KMS-11 (cell line): ENCODE measurements around the gene FILIP1.

Experiments
- H2AFZ ChIP-seq: fragments of 200-600 bp; sonication (generic); 2 replicates; pipeline ENCODE4 v1.6.1; 2016; ENCODE audit warnings: antibody characterized with exemption, mixed run types, low read depth
- H3K27ac ChIP-seq: fragments of 200-600 bp; sonication (generic); 2 replicates; pipeline ENCODE4 v1.6.1; 2016; ENCODE audit warnings: mild to moderate bottlenecking, mixed run types
- H3K27me3 ChIP-seq: fragments of 200-600 bp; sonication (generic); 2 replicates; pipeline ENCODE4 v1.6.1; 2017; ENCODE audit warnings: mild to moderate bottlenecking, low read depth, mixed run types, moderate library complexity; ENCODE audit not compliant: insufficient read depth
- H3K36me3 ChIP-seq: fragments of 200-600 bp; sonication (generic); 2 replicates; pipeline ENCODE4 v1.6.1; 2017; ENCODE audit warnings: mild to moderate bottlenecking, mixed run types; ENCODE audit not compliant: insufficient read depth
- H3K4me1 ChIP-seq: fragments of 200-600 bp; sonication (generic); 2 replicates; pipeline ENCODE4 v1.6.1; 2016; ENCODE audit warnings: mild to moderate bottlenecking, low read depth, mixed run types; ENCODE audit not compliant: poor library complexity, severe bottlenecking
- H3K4me2 ChIP-seq: fragments of 200-600 bp; sonication (generic); 2 replicates; pipeline ENCODE4 v1.7.0; 2016; ENCODE audit warnings: mild to moderate bottlenecking, mixed run types
- H3K4me3 ChIP-seq: fragments of 200-600 bp; sonication (generic); IDR thresholded peaks from 2 replicates; pipeline ENCODE4 v1.6.1; 2017; ENCODE audit warnings: low read depth, low read length, mixed read lengths; ENCODE audit not compliant: insufficient read depth
- H3K79me2 ChIP-seq: fragments of 200-600 bp; sonication (generic); 2 replicates; pipeline ENCODE4 v1.6.1; 2016; ENCODE audit warnings: low read depth, mixed run types; ENCODE audit not compliant: insufficient read depth
- H3K9ac ChIP-seq: fragments of 200-600 bp; sonication (generic); 2 replicates; pipeline ENCODE4 v1.6.1; 2016; ENCODE audit warnings: mild to moderate bottlenecking, mixed run types
- H4K20me1 ChIP-seq: fragments of 200-600 bp; sonication (generic); 2 replicates; pipeline ENCODE4 v1.6.1; 2016; ENCODE audit warnings: mild to moderate bottlenecking, mixed run types; ENCODE audit not compliant: insufficient read depth
- TF ChIP-seq, protein P1 (sequence below): fragments of 200-600 bp; sonication (generic); conservative IDR thresholded peaks from 2 replicates; pipeline ENCODE4 v1.6.1; 2017; ENCODE audit warnings: low read depth, mild to moderate bottlenecking, antibody characterized with exemption, low read length, moderate library complexity, mixed read lengths

Gene FILIP1

DNA sequence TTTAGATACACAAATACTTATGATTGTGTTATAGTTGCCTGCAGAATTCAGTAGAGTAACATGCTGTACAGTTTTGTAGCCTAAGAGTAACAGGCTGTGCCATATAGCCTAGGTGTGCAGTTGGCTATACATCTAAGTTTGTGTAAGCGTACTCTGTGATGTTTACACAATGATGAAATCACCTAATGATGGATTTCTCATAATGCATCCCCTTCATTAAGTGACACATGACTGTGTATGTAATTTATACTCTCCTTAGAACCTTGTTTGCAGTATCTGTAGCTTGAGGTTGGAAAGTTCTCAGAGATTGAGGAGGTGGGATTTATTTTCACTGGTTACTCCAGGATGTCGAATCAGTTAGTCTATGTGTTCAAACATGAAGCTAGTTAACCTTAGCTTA lies 142.0 kb downstream of the FILIP1 start:
- Histone ChIP-seq H2AFZ (no peak overlapping the region), H3K9ac (no peak overlapping the region), H3K4me1 (no peaks in the 10 kb centered on the region), H3K79me2 (no peaks in the 10 kb centered on the region), H3K27me3 (no peaks in the 10 kb centered on the region), H3K36me3 (no peaks in the 10 kb centered on the region), H3K4me2 (no peak overlapping the region), H4K20me1 (no peaks in the 10 kb centered on the region), H3K4me3 (no peak overlapping the region), H3K27ac (no peak overlapping the region)
- TF ChIP-seq, protein P1, sequence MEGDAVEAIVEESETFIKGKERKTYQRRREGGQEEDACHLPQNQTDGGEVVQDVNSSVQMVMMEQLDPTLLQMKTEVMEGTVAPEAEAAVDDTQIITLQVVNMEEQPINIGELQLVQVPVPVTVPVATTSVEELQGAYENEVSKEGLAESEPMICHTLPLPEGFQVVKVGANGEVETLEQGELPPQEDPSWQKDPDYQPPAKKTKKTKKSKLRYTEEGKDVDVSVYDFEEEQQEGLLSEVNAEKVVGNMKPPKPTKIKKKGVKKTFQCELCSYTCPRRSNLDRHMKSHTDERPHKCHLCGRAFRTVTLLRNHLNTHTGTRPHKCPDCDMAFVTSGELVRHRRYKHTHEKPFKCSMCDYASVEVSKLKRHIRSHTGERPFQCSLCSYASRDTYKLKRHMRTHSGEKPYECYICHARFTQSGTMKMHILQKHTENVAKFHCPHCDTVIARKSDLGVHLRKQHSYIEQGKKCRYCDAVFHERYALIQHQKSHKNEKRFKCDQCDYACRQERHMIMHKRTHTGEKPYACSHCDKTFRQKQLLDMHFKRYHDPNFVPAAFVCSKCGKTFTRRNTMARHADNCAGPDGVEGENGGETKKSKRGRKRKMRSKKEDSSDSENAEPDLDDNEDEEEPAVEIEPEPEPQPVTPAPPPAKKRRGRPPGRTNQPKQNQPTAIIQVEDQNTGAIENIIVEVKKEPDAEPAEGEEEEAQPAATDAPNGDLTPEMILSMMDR: no peak

DNA sequence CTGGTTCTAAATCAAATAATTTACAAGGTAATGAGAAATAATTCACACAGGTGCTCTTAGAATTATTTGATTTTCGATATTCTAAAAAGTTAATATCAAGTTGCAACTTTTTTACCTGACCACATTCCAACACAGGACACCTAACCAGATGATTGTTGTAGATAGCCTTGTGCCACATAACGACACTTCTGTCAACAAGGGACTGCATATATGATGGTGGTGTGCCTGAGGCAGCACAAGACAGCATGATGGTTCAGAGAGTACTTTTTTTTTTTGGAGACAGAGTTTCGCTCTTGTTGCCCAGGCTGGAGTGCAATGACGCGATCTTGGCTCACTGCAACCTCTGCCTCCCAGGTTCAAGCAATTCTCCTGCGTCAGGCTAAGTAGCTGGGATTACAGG lies 142.8 kb downstream of the FILIP1 start:
- H3K4me2 ChIP-seq: no peak overlapping the region
- no peaks in the 10 kb centered on the region for H4K20me1 ChIP-seq
- H3K79me2 ChIP-seq: no peaks in the 10 kb centered on the region
- TF ChIP-seq, protein P1: no peak
- H3K27ac ChIP-seq: no peak overlapping the region
- no peaks in the 10 kb centered on the region for H3K4me1 ChIP-seq
- no peak overlapping the region for H3K4me3 ChIP-seq
- no peak overlapping the region for H3K9ac ChIP-seq
- H3K27me3 ChIP-seq: no peaks in the 10 kb centered on the region
- no peaks in the 10 kb centered on the region for H3K36me3 ChIP-seq
- H2AFZ ChIP-seq: no peak overlapping the region

DNA sequence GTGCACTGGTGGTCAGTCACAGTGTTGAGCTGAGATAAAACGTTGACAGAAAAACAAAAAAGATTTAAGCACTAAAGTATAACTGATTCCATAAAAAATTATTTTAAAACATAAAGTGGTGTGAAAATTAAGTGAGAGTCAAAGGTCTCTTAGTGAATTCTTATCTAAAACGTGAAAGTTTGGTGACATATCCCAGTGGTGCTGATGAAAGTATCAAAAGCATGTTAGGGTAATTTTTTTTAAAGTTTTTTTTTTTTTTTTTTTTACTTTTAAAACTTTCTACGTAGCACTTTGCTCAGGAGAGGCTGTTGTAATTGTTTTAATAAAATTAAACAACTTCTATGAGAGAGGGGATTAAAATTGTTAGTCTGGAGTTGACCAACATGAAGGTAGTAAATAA lies 143.4 kb downstream of the FILIP1 start:
- Histone ChIP-seq H3K4me2 (no peak overlapping the region), H3K4me1 (no peaks in the 10 kb centered on the region), H2AFZ (no peak overlapping the region), H3K27me3 (no peaks in the 10 kb centered on the region), H3K79me2 (no peaks in the 10 kb centered on the region), H3K36me3 (no peaks in the 10 kb centered on the region), H3K9ac (no peak overlapping the region), H3K4me3 (no peak overlapping the region), H3K27ac (no peak overlapping the region), H4K20me1 (no peaks in the 10 kb centered on the region)
- TF ChIP-seq, protein P1: no peak

DNA sequence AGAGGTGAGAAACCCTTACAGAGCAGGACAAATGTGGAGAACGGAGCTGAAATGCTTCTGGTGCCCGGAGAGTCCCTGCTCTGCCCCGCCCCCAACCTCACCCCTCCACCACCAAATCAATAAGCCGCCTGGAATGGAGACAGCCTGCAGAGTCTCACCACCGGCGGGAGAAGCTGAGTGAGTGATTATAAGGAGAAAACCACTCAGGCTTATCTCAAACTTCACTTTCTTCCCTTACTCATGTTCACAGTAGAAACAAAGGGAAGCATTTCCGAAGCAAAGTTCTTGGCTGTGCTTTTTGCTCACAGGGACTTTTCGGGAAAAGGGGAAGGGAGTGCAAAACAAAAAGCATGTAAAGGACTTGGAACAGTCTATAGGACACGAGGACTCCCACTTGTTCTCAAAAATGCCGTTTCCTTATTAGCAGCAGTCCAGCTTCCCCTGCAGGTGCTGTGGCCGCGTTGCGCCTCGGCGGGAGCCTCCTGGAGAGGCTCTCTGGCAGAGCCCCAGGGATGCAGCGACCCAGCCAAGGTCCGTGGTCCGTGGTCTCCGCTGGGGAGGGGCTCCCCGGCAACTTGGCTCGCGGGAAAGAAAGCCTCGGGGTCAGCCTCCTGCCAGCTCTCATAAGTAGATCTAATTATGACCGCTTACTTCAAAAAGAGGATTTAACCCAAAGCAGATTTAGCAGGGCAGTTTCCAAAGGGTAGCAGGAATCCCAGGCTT lies 144.2 kb downstream of the FILIP1 start:
- Histone ChIP-seq H3K4me3 (no peak overlapping the region), H3K27me3 (no peaks in the 10 kb centered on the region), H3K36me3 (no peaks in the 10 kb centered on the region), H2AFZ (no peak overlapping the region), H3K27ac (no peak overlapping the region), H3K4me1 (no peaks in the 10 kb centered on the region), H3K9ac (no peak overlapping the region), H4K20me1 (no peaks in the 10 kb centered on the region), H3K4me2 (no peak overlapping the region), H3K79me2 (no peaks in the 10 kb centered on the region)
- TF ChIP-seq, protein P1: no peak
